Forelimb muscle (tissue), 1 donor: ENCODE measurements around the gene RIC1. TPM values are rescaled to one million over a fixed set of nuclear protein-coding genes. Genes with fewer than 3 reads are reported as not detected.
"Not testable (repeated sequence)": the region's sequence is repeated elsewhere in the genome, so short reads cannot be mapped to it uniquely, and the experiment has no call there.

Experiments
- DNase-seq: peaks from one replicate; pipeline ENCODE4 v3.0.0-alpha.2; 2013; ENCODE audit warnings: low read depth
- polyA plus RNA-seq: library from polyadenylated mRNA; unstranded; fragments of 120-200 nt; gene quantifications from one replicate; pipeline ENCODE4 v1.2.1, GENCODE V29; 2013; ENCODE audit not compliant: insufficient read length

RIC1 gene
- polyA plus RNA-seq, 1 donor, result 18.1 TPM

- no peak for DNase-seq
These were observed 36.2 kb downstream of the RIC1 start for GRCh38 chr9:5665059-5665458.

- DNase-seq, result no peak
These were observed 38.5 kb downstream of the RIC1 start for GRCh38 chr9:5667391-5667790.

- DNase-seq, result no peak
These were observed 41.2 kb downstream of the RIC1 start for GRCh38 chr9:5670079-5670478.

- DNase-seq, result no peak
These were observed 42.9 kb downstream of the RIC1 start for GRCh38 chr9:5671711-5672353.

- not testable (repeated sequence) for DNase-seq
These were observed 46.1 kb downstream of the RIC1 start for GRCh38 chr9:5675046-5675445.

GRCh38 chr9:5683591-5683990 lies 54.7 kb downstream of the RIC1 start:
- DNase-seq, result not testable (repeated sequence)

GRCh38 chr9:5684101-5684500 lies 55.2 kb downstream of the RIC1 start:
- no peak for DNase-seq

GRCh38 chr9:5688109-5688508 lies 59.2 kb downstream of the RIC1 start:
- no peak for DNase-seq

- DNase-seq, result no peak
These were observed 61.4 kb downstream of the RIC1 start for GRCh38 chr9:5690278-5690677.

- DNase-seq, result no peak
These were observed 67.0 kb downstream of the RIC1 start for GRCh38 chr9:5695860-5696259.

GRCh38 chr9:5696884-5697283 lies 68.0 kb downstream of the RIC1 start:
- no peak for DNase-seq

- no peak for DNase-seq
These were observed 69.1 kb downstream of the RIC1 start for GRCh38 chr9:5698004-5698403.

- DNase-seq, result no peak
These were observed 70.1 kb downstream of the RIC1 start for GRCh38 chr9:5698810-5699556.

GRCh38 chr9:5708414-5708813 lies 79.5 kb downstream of the RIC1 start:
- DNase-seq, result no peak

- no peak for DNase-seq
These were observed 83.9 kb downstream of the RIC1 start for GRCh38 chr9:5712651-5713390.

GRCh38 chr9:5714501-5715401 lies 85.8 kb downstream of the RIC1 start:
- DNase-seq, result no peak

GRCh38 chr9:5715548-5716127 lies 86.7 kb downstream of the RIC1 start:
- DNase-seq, result no peak

GRCh38 chr9:5717434-5717833 lies 88.5 kb downstream of the RIC1 start:
- not testable (repeated sequence) for DNase-seq

GRCh38 chr9:5718296-5719032 lies 89.6 kb downstream of the RIC1 start:
- DNase-seq, result no peak

- no peak for DNase-seq
These were observed 90.4 kb downstream of the RIC1 start for GRCh38 chr9:5719100-5719926.
